NCI-H187 treated with DMSO at 0.1 percent for 48 hours (cell line): ENCODE measurements around the gene GRIA1.

Experiments
- DNase-seq: peaks from one replicate; lab custom pipeline; 2025; lab: John Stamatoyannopoulos, UW

GRIA1 gene

DNA sequence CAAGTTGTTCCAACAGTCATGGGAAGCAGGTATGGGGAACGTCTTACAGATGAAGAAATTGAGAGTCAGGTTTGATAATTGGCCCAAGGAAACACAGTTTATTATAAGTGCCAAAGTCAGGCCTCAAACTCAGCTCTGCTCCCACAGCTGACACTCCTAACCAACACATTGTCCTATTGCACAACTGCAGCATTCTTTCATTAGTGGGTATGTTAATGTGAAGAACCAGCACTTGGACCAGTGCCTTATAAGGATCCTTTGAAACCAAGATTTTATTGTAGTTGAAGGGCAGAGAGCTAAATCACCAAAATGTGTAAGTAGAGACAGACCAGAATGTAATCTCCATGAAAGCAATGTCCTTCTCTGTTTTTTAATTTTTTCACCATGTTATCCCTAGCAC, 56.1 kb downstream of the GRIA1 start:
- no peak for DNase-seq

GRCh38 chr5:153551537-153552079, 61.1 kb downstream of the GRIA1 start:
- no peak for DNase-seq

DNA sequence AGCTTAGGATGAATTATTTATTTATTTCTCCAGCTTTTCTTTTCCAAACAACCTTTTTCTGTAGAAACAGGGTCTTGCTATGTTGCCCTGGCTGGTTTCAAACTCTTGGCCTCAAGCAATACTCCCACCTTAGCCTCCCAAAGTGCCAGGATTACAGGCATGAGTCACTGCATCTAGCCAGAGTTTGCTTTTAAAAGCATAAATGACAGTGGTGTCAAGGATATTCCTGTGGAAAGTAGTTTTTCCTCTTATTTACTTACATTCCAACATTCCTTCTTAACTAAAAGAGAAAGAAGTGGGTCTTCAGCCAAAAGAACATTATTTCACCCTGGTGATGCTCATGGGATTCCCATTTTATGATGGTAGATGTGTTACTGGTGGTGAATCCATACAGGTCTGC, 62.4 kb downstream of the GRIA1 start:
- DNase-seq: no peak

DNA sequence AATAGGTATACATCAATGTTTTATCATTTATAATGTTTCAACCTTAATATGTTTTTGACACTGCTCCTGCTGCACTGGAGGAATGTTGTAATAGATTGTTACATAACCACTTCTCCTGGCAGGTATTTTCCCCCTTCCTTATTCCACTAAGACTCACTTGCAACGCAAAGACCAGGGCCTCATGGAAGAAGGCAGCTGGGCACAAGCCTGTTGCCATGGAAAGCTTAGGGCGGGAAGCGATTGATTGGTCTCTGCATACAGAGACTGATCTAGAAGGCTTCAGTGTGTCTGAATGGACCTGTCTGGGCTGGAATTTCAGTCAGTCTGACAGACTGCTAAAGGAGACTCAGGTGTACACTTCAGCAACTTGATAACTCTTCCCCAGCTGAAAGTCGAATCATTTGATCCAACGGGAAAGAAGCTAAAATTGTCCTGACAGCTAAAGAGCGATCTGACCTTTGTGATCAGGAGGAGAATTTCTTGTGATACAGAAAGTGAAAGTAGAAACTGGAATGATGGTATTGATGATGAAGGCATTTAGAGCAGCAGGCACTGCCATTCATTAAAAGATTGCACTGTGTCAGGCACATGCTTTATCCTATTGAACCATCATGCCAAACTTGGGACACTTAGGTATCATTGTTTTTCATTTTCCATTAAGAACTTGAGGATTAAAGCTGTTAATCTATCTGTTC, 65.1 kb downstream of the GRIA1 start:
- DNase-seq: no peak

DNA sequence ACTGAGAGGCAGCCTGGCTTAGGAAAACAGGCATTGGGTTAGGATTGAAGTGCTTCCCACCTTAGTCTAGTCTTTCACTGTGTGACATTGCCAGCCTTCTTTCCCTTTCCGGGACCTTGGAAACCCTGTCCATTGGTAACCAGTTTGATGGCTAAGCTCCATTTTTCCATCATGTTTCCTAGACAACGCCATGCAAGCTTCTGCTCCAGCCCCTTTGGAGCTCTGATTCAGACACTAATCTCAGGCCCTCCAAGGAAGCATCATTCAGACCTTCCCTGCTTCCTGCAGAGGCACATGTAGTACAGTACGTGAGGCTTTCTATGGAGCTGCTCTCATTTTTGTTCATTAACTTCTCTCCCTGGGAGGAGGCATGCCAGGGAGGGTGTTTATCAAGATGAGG, 68.5 kb downstream of the GRIA1 start:
- no peak for DNase-seq

GRCh38 chr5:153559926-153560325, 69.5 kb downstream of the GRIA1 start:
- DNase-seq: no peak

- no peak for DNase-seq
These were observed 71.7 kb downstream of the GRIA1 start for GRCh38 chr5:153562189-153562588.

- DNase-seq: no peak
These were observed 75.4 kb downstream of the GRIA1 start for GRCh38 chr5:153565822-153566221.

DNA sequence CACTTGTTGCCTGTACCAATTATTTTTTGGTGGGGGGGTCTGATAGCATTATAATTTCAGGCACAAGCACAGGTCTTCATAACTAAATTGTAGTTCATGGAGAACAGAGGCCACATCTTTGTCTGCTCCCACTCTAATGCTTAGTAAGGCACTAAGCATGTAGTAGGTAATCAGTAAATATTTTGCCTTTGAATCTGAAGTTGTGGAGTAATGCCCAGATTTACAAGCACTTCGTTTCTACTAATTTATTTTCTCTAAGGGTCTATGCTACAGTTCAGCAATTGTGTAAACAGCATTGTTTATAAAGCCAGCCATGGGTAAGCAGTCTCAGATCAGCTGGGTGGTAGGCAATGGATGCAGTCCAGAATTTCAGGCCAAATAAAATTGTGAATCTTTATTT, 78.6 kb downstream of the GRIA1 start:
- no peak for DNase-seq

GRCh38 chr5:153571162-153571561, 80.7 kb downstream of the GRIA1 start:
- no peak for DNase-seq

- DNase-seq: peak; percentile 45
These were observed 82.1 kb downstream of the GRIA1 start for GRCh38 chr5:153572411-153573145.

- no peak for DNase-seq
These were observed 83.0 kb downstream of the GRIA1 start for GRCh38 chr5:153573326-153574033.

DNA sequence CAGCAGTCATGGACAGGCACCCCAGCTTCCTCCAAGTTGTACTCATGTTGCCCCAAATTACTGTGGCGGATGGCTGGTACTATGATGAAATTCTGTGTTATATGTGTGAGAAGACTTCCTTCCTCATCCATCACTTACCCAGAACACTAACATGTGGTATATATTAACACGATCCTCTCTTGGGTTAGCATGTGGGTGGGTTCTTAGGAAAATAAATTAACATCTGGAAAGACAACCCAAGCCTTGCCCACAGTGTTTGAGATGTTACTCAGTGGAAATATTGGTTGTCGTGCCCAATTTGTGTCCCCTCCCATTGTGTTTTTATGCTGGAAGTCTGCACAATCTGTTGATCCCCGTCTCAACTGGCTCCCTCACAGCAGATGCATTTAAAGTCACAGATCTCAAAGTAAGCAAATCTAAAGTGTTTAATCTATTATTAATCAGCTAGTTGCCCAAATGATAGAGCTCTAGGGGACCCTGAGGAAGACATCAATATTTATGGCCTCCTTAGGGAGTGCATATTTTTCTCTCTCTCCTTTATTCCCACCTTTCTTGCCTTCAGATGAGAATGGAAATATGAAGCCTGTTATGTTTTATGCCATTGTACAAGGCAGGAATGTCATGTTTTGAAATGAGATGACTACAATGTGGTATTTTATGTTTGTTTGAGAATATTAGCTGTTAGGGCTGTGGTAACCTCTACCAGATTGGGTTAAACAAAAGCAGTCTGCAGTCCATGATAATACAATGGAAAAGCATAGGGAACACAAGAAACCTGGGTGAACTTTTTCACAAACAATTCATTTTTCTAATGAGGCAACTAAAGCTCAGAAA, 93.9 kb downstream of the GRIA1 start:
- DNase-seq: no peak

- no peak for DNase-seq
These were observed 94.5 kb downstream of the GRIA1 start for GRCh38 chr5:153584960-153585359.

GRCh38 chr5:153585622-153586277, 95.3 kb downstream of the GRIA1 start:
- no peak for DNase-seq

DNA sequence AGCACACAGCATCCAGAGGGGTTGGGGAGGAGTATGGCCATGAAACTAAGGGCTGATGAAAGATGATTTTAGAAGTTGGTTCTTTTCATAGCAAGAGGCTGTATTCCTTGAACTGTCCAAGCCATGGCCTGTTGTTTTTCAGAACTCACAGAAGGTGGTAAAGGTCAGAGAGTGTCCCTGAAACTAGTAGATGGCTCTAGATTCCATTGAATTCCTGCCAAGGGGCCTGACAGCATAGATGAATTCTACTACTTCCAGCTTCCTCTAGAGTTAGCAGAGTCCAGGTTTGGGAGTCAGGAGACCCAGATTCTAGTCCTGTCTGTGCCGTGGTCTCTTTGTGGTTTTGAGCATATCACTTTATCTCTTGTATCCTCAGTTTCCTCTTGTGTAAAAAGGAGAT, 101.6 kb downstream of the GRIA1 start:
- DNase-seq: no peak

DNA sequence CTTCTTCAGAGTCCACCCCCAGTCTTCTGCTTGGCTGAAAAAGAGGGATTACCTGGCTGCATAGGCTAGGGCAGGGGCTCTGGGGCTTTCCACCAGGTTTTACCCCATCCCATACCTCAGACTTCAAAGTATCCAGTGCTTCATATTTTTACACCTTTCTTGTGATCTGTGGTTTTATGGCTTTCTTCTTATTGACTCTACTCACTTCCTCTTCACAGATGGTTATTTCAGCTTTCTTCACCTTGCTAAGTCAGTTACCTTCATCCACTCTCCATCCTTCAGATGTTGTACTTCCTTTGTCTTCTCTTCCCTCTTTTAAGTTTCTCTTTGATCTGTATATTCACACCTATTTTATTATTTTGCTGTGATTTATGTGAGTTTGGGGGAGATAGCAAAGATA, 104.3 kb downstream of the GRIA1 start:
- DNase-seq: no peak

DNA sequence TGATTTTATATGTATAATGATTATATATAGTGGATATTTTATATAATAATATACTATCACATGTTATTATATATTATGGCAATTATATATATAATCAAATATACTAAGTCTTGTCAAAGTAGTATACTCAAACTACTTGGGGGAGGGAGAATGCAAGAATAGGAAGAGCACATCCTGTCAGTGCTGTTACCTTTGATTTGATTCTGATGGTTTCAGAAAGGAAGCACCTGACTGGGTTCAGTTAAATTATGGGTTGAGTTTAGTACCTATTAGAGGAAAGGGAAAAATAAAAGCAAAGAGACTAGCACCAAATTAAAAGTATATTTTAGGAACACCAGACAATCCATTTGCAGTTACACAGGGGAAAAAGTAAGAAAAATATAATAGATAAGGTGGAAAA, 107.6 kb downstream of the GRIA1 start:
- DNase-seq: no peak

GRCh38 chr5:153601377-153601776, 110.9 kb downstream of the GRIA1 start:
- DNase-seq: no peak

GRCh38 chr5:153605386-153605785, 114.9 kb downstream of the GRIA1 start:
- no peak for DNase-seq

- no peak for DNase-seq
These were observed 119.5 kb downstream of the GRIA1 start for GRCh38 chr5:153610009-153610408.
